Stimulated activated effector memory CD8-positive, alpha-beta T cell treated with anti-CD3 and anti-CD28 coated beads, Interleukin-12 subunit alpha, Interleukin-12 subunit beta, amount 100 ng/mL, for 72 hours (primary cell): ENCODE results near the gene RGS19.
"Not testable (repeated sequence)": the region's sequence is repeated elsewhere in the genome, so short reads cannot be mapped to it uniquely, and the experiment has no call there.

Experiments
- ATAC-seq: fragments of 150-1000 bp; cut with Tn5 transposase; 2 replicates; pipeline ENCODE4 v1.10.0; 2021
- DNase-seq, 2 donors: peaks; one replicate each; pipeline ENCODE4 v3.0.0; 2021 to 2022; ENCODE audit warnings: low spot score in 2 of 2
- H3K27ac Mint-ChIP-seq: one replicate; pipeline ENCODE4 v1.8.0; 2022; ENCODE audit warnings: mild to moderate bottlenecking, mixed read lengths
- H3K36me3 Mint-ChIP-seq: one replicate; pipeline ENCODE4 v1.8.0; 2022; ENCODE audit warnings: mild to moderate bottlenecking, mixed read lengths
- H3K4me1 Mint-ChIP-seq: one replicate; pipeline ENCODE4 v1.8.0; 2022; ENCODE audit warnings: mixed read lengths
- H3K4me3 Mint-ChIP-seq: one replicate; pipeline ENCODE4 v1.8.0; 2022; ENCODE audit warnings: mild to moderate bottlenecking, mixed read lengths
- H3K9me3 Mint-ChIP-seq: one replicate; pipeline ENCODE4 v1.8.0; 2022; ENCODE audit warnings: mixed read lengths

RGS19 gene

GRCh38 chr20:64088586-64088985, 9.3 kb upstream of the RGS19 start:
- H3K27ac Mint-ChIP-seq, ATAC-seq, H3K36me3 Mint-ChIP-seq, DNase-seq, H3K9me3 Mint-ChIP-seq, H3K4me3 Mint-ChIP-seq: not testable (repeated sequence)
- H3K4me1 Mint-ChIP-seq = peaks cover 14% of the 10 kb centered on the region

- not testable (repeated sequence) for H3K9me3 Mint-ChIP-seq, DNase-seq, H3K27ac Mint-ChIP-seq, ATAC-seq, H3K36me3 Mint-ChIP-seq, H3K4me3 Mint-ChIP-seq
- peaks cover 21% of the 10 kb centered on the region for H3K4me1 Mint-ChIP-seq
Observed at GRCh38 chr20:64087226-64087825, 8.0 kb upstream of the RGS19 start.

- H3K36me3 Mint-ChIP-seq = no peaks in the 10 kb centered on the region
- H3K27ac Mint-ChIP-seq = no peak overlapping the region
- H3K9me3 Mint-ChIP-seq = no peaks in the 10 kb centered on the region
- DNase-seq (no peak), ATAC-seq (no peak)
- peaks cover 23% of the 10 kb centered on the region for H3K4me1 Mint-ChIP-seq
- H3K4me3 Mint-ChIP-seq = no peak overlapping the region
Observed at GRCh38 chr20:64086801-64087200, 7.5 kb upstream of the RGS19 start.

- H3K9me3 Mint-ChIP-seq = no peaks in the 10 kb centered on the region
- peaks cover 32% of the 10 kb centered on the region for H3K4me1 Mint-ChIP-seq
- ATAC-seq (no peak), DNase-seq (no peak)
- peak overlapping the region; percentile 79 for H3K4me3 Mint-ChIP-seq
- H3K36me3 Mint-ChIP-seq = no peaks in the 10 kb centered on the region
- H3K27ac Mint-ChIP-seq = no peak overlapping the region
Observed at GRCh38 chr20:64084685-64085152, 5.4 kb upstream of the RGS19 start.

- no peak for DNase-seq
- peaks cover 34% of the 10 kb centered on the region for H3K4me1 Mint-ChIP-seq
- peak within 1 kb of the TSS; percentile 54 for H3K27ac Mint-ChIP-seq
- H3K4me3 Mint-ChIP-seq = peak within 1 kb of the TSS; percentile 79
- no peaks in the 10 kb centered on the region for H3K9me3 Mint-ChIP-seq
- no peaks in the 10 kb centered on the region for H3K36me3 Mint-ChIP-seq
- ATAC-seq = no peak
Observed at GRCh38 chr20:64083804-64084684, 4.7 kb upstream of the RGS19 start, which contains the start of gene LKAAEAR1. TSS of gene LKAAEAR1 (minus strand) at chr20:64084398. CDS start at chr20:64084219, 179 bp downstream.

GRCh38 chr20:64083378-64083803, 4.1 kb upstream of the RGS19 start:
- peaks cover 39% of the 10 kb centered on the region for H3K4me1 Mint-ChIP-seq
- H3K9me3 Mint-ChIP-seq = no peaks in the 10 kb centered on the region
- ATAC-seq = peak; percentile 66
- H3K4me3 Mint-ChIP-seq = peak overlapping the region; percentile 78
- no peaks in the 10 kb centered on the region for H3K36me3 Mint-ChIP-seq
- peak overlapping the region; percentile 54 for H3K27ac Mint-ChIP-seq
- DNase-seq = peak; percentile 59 to 78

- no peak for ATAC-seq
- H3K9me3 Mint-ChIP-seq = no peaks in the 10 kb centered on the region
- peaks cover 44% of the 10 kb centered on the region for H3K4me1 Mint-ChIP-seq
Observed at GRCh38 chr20:64082820-64083377, 3.6 kb upstream of the RGS19 start.

GRCh38 chr20:64082126-64082731, 2.9 kb upstream of the RGS19 start:
- no peaks in the 10 kb centered on the region for H3K9me3 Mint-ChIP-seq
- no peak for DNase-seq
- H3K27ac Mint-ChIP-seq = no peak overlapping the region
- H3K36me3 Mint-ChIP-seq = peaks cover 5% of the 10 kb centered on the region
- ATAC-seq = no peak
- H3K4me1 Mint-ChIP-seq = peaks cover 51% of the 10 kb centered on the region
- H3K4me3 Mint-ChIP-seq = peak overlapping the region; percentile 78

More at GRCh38 chr20:64082820-64083377, 3.6 kb upstream of the RGS19 start:
- Mint-ChIP-seq H3K27ac (peak overlapping the region; percentile 54), H3K36me3 (peaks cover 2% of the 10 kb centered on the region), H3K4me3 (peak overlapping the region; percentile 78)
- no peak for DNase-seq

GRCh38 chr20:64081624-64081964, 2.3 kb upstream of the RGS19 start:
- H3K4me1 Mint-ChIP-seq = peaks cover 56% of the 10 kb centered on the region
- DNase-seq (no peak), ATAC-seq (no peak)
- H3K4me3 Mint-ChIP-seq = peak overlapping the region; percentile 78
- no peak overlapping the region for H3K27ac Mint-ChIP-seq
- H3K9me3 Mint-ChIP-seq = no peaks in the 10 kb centered on the region
- peaks cover 5% of the 10 kb centered on the region for H3K36me3 Mint-ChIP-seq

GRCh38 chr20:64080813-64081623, 1.7 kb upstream of the RGS19 start:
- no peak for DNase-seq
- ATAC-seq = no peak
- H3K4me1 Mint-ChIP-seq = peaks cover 56% of the 10 kb centered on the region
- peak overlapping the region; percentile 37 for H3K27ac Mint-ChIP-seq
- peaks cover 6% of the 10 kb centered on the region for H3K36me3 Mint-ChIP-seq
- peak overlapping the region; percentile 78 for H3K4me3 Mint-ChIP-seq
- no peaks in the 10 kb centered on the region for H3K9me3 Mint-ChIP-seq

GRCh38 chr20:64080013-64080812, 895 bp upstream of the RGS19 start, which contains the start of gene OPRL1:
TSS of gene OPRL1 (plus strand) at chr20:64080082. CDS start at chr20:64092721, 12,639 bp downstream.
- Mint-ChIP-seq H3K27ac (peak within 1 kb of the TSS; percentile 92), H3K9me3 (no peaks in the 10 kb centered on the region), H3K4me1 (peaks cover 56% of the 10 kb centered on the region), H3K4me3 (peak within 1 kb of the TSS; percentile 91), H3K36me3 (peaks cover 14% of the 10 kb centered on the region)
- ATAC-seq = peak; percentile 57
- DNase-seq = peak in 1 of 2 donors; percentile 77

- H3K4me1 Mint-ChIP-seq = peaks cover 48% of the 10 kb centered on the region
- ATAC-seq (no peak), DNase-seq (no peak)
- peak overlapping the region; percentile 91 for H3K4me3 Mint-ChIP-seq
- H3K27ac Mint-ChIP-seq = peak overlapping the region; percentile 92
- H3K36me3 Mint-ChIP-seq = peaks cover 25% of the 10 kb centered on the region
- no peaks in the 10 kb centered on the region for H3K9me3 Mint-ChIP-seq
Observed at GRCh38 chr20:64078934-64079272, 415 bp downstream of the RGS19 start.

GRCh38 chr20:64077876-64078551, 1.3 kb downstream of the RGS19 start:
- Mint-ChIP-seq H3K4me3 (peak overlapping the region; percentile 91), H3K36me3 (peaks cover 34% of the 10 kb centered on the region), H3K27ac (peak overlapping the region; percentile 92), H3K4me1 (peaks cover 45% of the 10 kb centered on the region), H3K9me3 (no peaks in the 10 kb centered on the region)
- ATAC-seq (peak; percentile 53), DNase-seq (peak in 1 of 2 donors; percentile 74)
